ENCODE data around the gene ITPR1. TPM values are rescaled to one million over a fixed set of nuclear protein-coding genes. Genes with fewer than 3 reads are reported as not detected.

The ITPR1 gene
- total RNA-seq, 1 donor from 2014 or later, result 121 TPM

- H3K36me3 ChIP-seq, result peaks cover 9 to 13% of the 10 kb centered on the region in 2 donors
- H3K9me3 ChIP-seq, result no peaks in the 10 kb centered on the region
- DNase-seq (ENCODE audit: low spot score in 2 of 2), result peak; percentile 41 to 91
- H3K4me3 ChIP-seq, result no peak overlapping the region
- peaks cover 13 to 24% of the 10 kb centered on the region in 2 donors for H3K4me1 ChIP-seq
- no peaks in the 10 kb centered on the region for H3K27me3 ChIP-seq
- H3K27ac ChIP-seq, result peak overlapping the region; percentile 93 to 96
- intact Hi-C loops (cut with DNase I), result loop anchor here (2.0 kb wide), 1 partner anchor 237 kb away; the partner anchor contains the start of gene BHLHE40
- TF ChIP-seq, protein P1, sequence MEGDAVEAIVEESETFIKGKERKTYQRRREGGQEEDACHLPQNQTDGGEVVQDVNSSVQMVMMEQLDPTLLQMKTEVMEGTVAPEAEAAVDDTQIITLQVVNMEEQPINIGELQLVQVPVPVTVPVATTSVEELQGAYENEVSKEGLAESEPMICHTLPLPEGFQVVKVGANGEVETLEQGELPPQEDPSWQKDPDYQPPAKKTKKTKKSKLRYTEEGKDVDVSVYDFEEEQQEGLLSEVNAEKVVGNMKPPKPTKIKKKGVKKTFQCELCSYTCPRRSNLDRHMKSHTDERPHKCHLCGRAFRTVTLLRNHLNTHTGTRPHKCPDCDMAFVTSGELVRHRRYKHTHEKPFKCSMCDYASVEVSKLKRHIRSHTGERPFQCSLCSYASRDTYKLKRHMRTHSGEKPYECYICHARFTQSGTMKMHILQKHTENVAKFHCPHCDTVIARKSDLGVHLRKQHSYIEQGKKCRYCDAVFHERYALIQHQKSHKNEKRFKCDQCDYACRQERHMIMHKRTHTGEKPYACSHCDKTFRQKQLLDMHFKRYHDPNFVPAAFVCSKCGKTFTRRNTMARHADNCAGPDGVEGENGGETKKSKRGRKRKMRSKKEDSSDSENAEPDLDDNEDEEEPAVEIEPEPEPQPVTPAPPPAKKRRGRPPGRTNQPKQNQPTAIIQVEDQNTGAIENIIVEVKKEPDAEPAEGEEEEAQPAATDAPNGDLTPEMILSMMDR (IDR thresholded peaks at IDR 0.05), result no peak
These were observed 248.5 kb downstream of the ITPR1 start for GRCh38 chr3:4741404-4742307.

- TF ChIP-seq, protein P1 (IDR thresholded peaks at IDR 0.05), result no peak
- Histone ChIP-seq H3K4me3 (no peak overlapping the region), H3K27me3 (no peaks in the 10 kb centered on the region), H3K4me1 (peaks cover 13 to 24% of the 10 kb centered on the region in 2 donors), H3K36me3 (peaks cover 5 to 6% of the 10 kb centered on the region in 2 donors), H3K9me3 (no peaks in the 10 kb centered on the region), H3K27ac (peak overlapping the region; percentile 93 to 96)
- intact Hi-C loops (cut with DNase I), result no loop called here
- no peak for DNase-seq (ENCODE audit: low spot score in 2 of 2)
These were observed 249.2 kb downstream of the ITPR1 start for GRCh38 chr3:4742359-4742758.

- Histone ChIP-seq H3K9me3 (no peaks in the 10 kb centered on the region), H3K4me3 (no peak overlapping the region), H3K27ac (peak overlapping the region in 1 of 2 donors; percentile 96), H3K4me1 (peaks cover 13 to 24% of the 10 kb centered on the region in 2 donors), H3K36me3 (peaks cover 0 to 3% of the 10 kb centered on the region in 2 donors), H3K27me3 (no peaks in the 10 kb centered on the region)
- DNase-seq (ENCODE audit: low spot score in 2 of 2), result no peak
- TF ChIP-seq, protein P1 (IDR thresholded peaks at IDR 0.05), result no peak
- intact Hi-C loops (cut with DNase I), result no loop called here
These were observed 250.2 kb downstream of the ITPR1 start for GRCh38 chr3:4743371-4743770.

DNA sequence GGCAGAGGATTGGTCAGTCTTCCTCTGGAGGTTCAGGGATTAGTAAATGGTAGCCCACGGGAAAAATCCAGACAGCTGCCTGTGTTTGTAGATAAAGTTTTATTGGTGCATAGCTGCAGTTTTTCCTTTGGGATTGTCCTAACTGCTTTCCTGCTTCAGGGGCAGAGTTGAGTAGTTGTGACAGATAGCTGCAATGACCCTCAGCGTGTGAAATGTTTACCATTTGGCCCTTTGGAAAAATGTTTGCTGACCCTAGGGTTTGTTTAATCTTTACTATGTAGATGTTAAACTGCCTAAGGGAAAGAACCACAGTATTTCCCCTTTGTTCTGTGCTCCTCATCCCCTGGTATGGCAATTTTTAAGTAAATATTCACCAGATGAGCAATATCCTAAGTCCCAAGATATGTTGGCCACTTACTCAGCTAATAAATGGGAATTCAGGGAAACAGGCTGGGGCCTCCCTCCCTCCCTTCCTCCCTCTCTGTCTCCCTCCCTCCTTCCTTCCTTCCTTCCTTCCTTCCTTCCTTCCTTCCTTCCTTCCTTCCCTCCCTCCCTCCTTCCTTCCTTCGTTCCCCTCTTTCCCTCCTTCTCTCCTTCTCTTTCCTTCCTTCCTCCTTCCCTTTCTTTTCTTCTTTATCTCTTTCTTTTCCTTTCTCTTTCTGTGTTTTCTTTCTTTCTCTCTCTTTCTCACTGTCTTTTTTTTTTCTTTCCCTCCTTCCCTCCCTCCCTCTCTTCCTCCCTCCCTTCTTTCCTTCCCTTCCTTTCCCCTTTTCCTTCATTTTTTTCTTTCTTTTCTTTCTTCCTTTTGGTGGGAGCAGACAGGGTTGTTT, 251.5 kb downstream of the ITPR1 start:
- H3K9me3 ChIP-seq, result no peaks in the 10 kb centered on the region
- peak overlapping the region in 1 of 2 donors; percentile 96 for H3K27ac ChIP-seq
- H3K4me3 ChIP-seq, result no peak overlapping the region
- intact Hi-C loops (cut with DNase I), result no loop called here
- TF ChIP-seq, protein P1 (IDR thresholded peaks at IDR 0.05), result no peak
- H3K4me1 ChIP-seq, result peaks cover 13 to 24% of the 10 kb centered on the region in 2 donors
- H3K27me3 ChIP-seq, result no peaks in the 10 kb centered on the region
- H3K36me3 ChIP-seq, result no peaks in the 10 kb centered on the region
- no peak for DNase-seq (ENCODE audit: low spot score in 2 of 2)

- Histone ChIP-seq H3K4me3 (no peak overlapping the region), H3K36me3 (no peaks in the 10 kb centered on the region), H3K27me3 (no peaks in the 10 kb centered on the region), H3K27ac (peak overlapping the region; percentile 15 to 96), H3K9me3 (no peaks in the 10 kb centered on the region), H3K4me1 (peaks cover 13 to 25% of the 10 kb centered on the region in 2 donors)
- DNase-seq (ENCODE audit: low spot score in 2 of 2), result no peak
- TF ChIP-seq, protein P1 (IDR thresholded peaks at IDR 0.05), result no peak
- intact Hi-C loops (cut with DNase I), result no loop called here
These were observed 252.1 kb downstream of the ITPR1 start for GRCh38 chr3:4745235-4745610.
